HG02981 (cell line): ENCODE data around the gene RNF135.
A peak's percentile ranks its signal among the peaks of the same experiment; 100 is the strongest.
"Not testable (repeated sequence)": the region's sequence is repeated elsewhere in the genome, so short reads cannot be mapped to it uniquely, and the experiment has no call there.

Experiments used
- ATAC-seq: cut with Tn5 transposase; IDR thresholded peaks from one replicate; pipeline ENCODE4 v1.9.1; 2021; ENCODE audit warnings: mild to moderate bottlenecking, moderate library complexity; ENCODE audit not compliant: unreplicated experiment

Gene RNF135

GRCh38 chr17:30954046-30954830, 16.6 kb upstream of the RNF135 start:
- ATAC-seq: no peak

- ATAC-seq: no peak
Measured at GRCh38 chr17:30956764-30957374, 14.0 kb upstream of the RNF135 start.

GRCh38 chr17:30957741-30958140, 13.1 kb upstream of the RNF135 start:
- no peak for ATAC-seq

- no peak for ATAC-seq
Measured at GRCh38 chr17:30958187-30958586, 12.7 kb upstream of the RNF135 start.

GRCh38 chr17:30961209-30962188, 9.3 kb upstream of the RNF135 start:
- no peak for ATAC-seq

- ATAC-seq: not testable (repeated sequence)
Measured at GRCh38 chr17:30964312-30964711, 6.5 kb upstream of the RNF135 start.

- ATAC-seq: no peak
Measured at GRCh38 chr17:30964876-30965275, 6.0 kb upstream of the RNF135 start.

GRCh38 chr17:30965686-30966085, 5.2 kb upstream of the RNF135 start:
- ATAC-seq: no peak

GRCh38 chr17:30967911-30968310, 2.9 kb upstream of the RNF135 start:
- ATAC-seq: not testable (repeated sequence)

- peak; percentile 29 for ATAC-seq
Measured at GRCh38 chr17:30969989-30970830, 629 bp upstream of the RNF135 start.

- ATAC-seq: no peak
Measured at GRCh38 chr17:30975042-30975820, 4.4 kb downstream of the RNF135 start.

GRCh38 chr17:30979919-30980318, 9.1 kb downstream of the RNF135 start:
- not testable (repeated sequence) for ATAC-seq

- ATAC-seq: no peak
Measured at GRCh38 chr17:30981531-30982519, 11.0 kb downstream of the RNF135 start.

GRCh38 chr17:30982855-30983254, 12.0 kb downstream of the RNF135 start:
- ATAC-seq: no peak

GRCh38 chr17:30990458-30990857, 19.6 kb downstream of the RNF135 start:
- ATAC-seq: no peak

GRCh38 chr17:30992551-30992950, 21.7 kb downstream of the RNF135 start:
- no peak for ATAC-seq

GRCh38 chr17:30995347-30995746, 24.5 kb downstream of the RNF135 start:
- ATAC-seq: no peak

GRCh38 chr17:30996486-30996885, 25.6 kb downstream of the RNF135 start:
- no peak for ATAC-seq
